K562 (cell line): Measurements from ENCODE around the gene CCDC106. TPM values are rescaled to one million over a fixed set of nuclear protein-coding genes. Genes with fewer than 3 reads are reported as not detected.

ENCODE experiments used
- C11orf30 ChIP-seq: fragments of 450-650 bp; IDR thresholded peaks from 2 replicates; pipeline ENCODE4 v1.6.1; 2016; ENCODE audit warnings: low read depth, mild to moderate bottlenecking
- CBX1 ChIP-seq: sonication (generic); IDR thresholded peaks from 2 replicates; pipeline ENCODE4 v1.6.1; 2016; ENCODE audit warnings: antibody characterized with exemption, low read depth, mild to moderate bottlenecking
- CHD7 ChIP-seq: fragments of 200-600 bp; sonication (generic); IDR thresholded peaks from one replicate; pipeline ENCODE4 v1.6.1; 2012; ENCODE audit warnings: mild to moderate bottlenecking, low read depth, low read length, inconsistent platforms
- DACH1 ChIP-seq: fragments of 450-650 bp; IDR thresholded peaks from 2 replicates; pipeline ENCODE4 v1.6.1; 2018; ENCODE audit not compliant: partially characterized antibody
- FOXK1 ChIP-seq: sonication (generic); formaldehyde crosslinking; IDR thresholded peaks from 2 replicates; pipeline ENCODE4 v1.8.0; 2022; ENCODE audit warnings: missing genetic modification reagents, mild to moderate bottlenecking, borderline replicate concordance
- KLF16 ChIP-seq: IDR thresholded peaks from 2 replicates; pipeline ENCODE4 v1.6.1; 2016; ENCODE audit warnings: antibody characterized with exemption
- MTA1 ChIP-seq: fragments of 450-650 bp; IDR thresholded peaks from 2 replicates; pipeline ENCODE4 v1.6.1; 2017; ENCODE audit warnings: borderline replicate concordance
- NR1H2 ChIP-seq: sonication (generic); formaldehyde crosslinking; IDR thresholded peaks from 2 replicates; pipeline ENCODE4 v1.4.0; 2020; ENCODE audit warnings: mild to moderate bottlenecking, missing genetic modification reagents
- RFX1 ChIP-seq: fragments of 450-650 bp; IDR thresholded peaks from 2 replicates; pipeline ENCODE4 v1.6.1; 2016; ENCODE audit warnings: mild to moderate bottlenecking, moderate library complexity
- SMARCB1 ChIP-seq: IDR thresholded peaks from 2 replicates; pipeline ENCODE4 v1.6.1; 2011; ENCODE audit warnings: improper control_type of control experiment, low read depth; ENCODE audit not compliant: insufficient read length
- SREBF2 ChIP-seq: sonication (generic); formaldehyde crosslinking; IDR thresholded peaks from 2 replicates; pipeline ENCODE4 v1.4.0; 2020; ENCODE audit warnings: mild to moderate bottlenecking, missing genetic modification reagents
- STAG1 ChIP-seq: sonication (generic); formaldehyde crosslinking; IDR thresholded peaks from 2 replicates; pipeline ENCODE4 v1.5.0; 2020; ENCODE audit warnings: missing genetic modification reagents, borderline replicate concordance
- TEAD2 ChIP-seq: fragments of 450-650 bp; IDR thresholded peaks from 2 replicates; pipeline ENCODE4 v1.6.1; 2016; ENCODE audit warnings: missing genetic modification characterization, control low read depth, missing compliant biosample characterization
- ZNF311 ChIP-seq: fragments of 250-450 bp; sonication (Bioruptor Pico); IDR thresholded peaks from 2 replicates; pipeline ENCODE4 v1.4.0; 2020; ENCODE audit warnings: mild to moderate bottlenecking, moderate library complexity
- ZNF766 ChIP-seq: fragments of 200-800 bp; sonication (Bioruptor generic); conservative IDR thresholded peaks from 2 replicates; pipeline ENCODE4 v1.6.1; 2016; ENCODE audit warnings: missing genetic modification characterization, missing compliant biosample characterization
- polyA plus RNA-seq, 8 experiments: library from polyadenylated mRNA; depleted of rRNA in 4 of 8; stranded (reverse) in 5 of 8; unstranded in 3 of 8; fragments of >200 nt; fragmentation: Nextera tagmentation in 2 of 8; fragmentation: Illumina TruSeq in 1 of 8; extraction: Ambion mirVana in 2 of 8; extraction: Trizol in 1 of 8; gene quantifications; 2 replicates each; pipeline versions ENCODE4 v1.2.1 to v1.2.3, GENCODE V29; 2011 to 2014; ENCODE audit warnings: inconsistent platforms in 1 of 8, missing spikeins in 1 of 8
- total RNA-seq, 7 experiments: library from RNA; depleted of rRNA in 6 of 7; stranded (reverse); fragments of >200 nt in 6 of 7; fragmentation: Illumina TruSeq in 2 of 7; extraction: Trizol in 2 of 7; gene quantifications; 2 replicates each; pipeline versions ENCODE4 v1.2.1 to v1.2.3, GENCODE V29; 2011 to 2021; ENCODE audit warnings: low replicate concordance in 1 of 7
- TF ChIP-seq, protein P1 (sequence below): fragments of 450-650 bp; conservative IDR thresholded peaks from 2 replicates; pipeline ENCODE4 v1.6.1; 2016; ENCODE audit warnings: missing genetic modification characterization, low read depth, mild to moderate bottlenecking, missing compliant biosample characterization, moderate library complexity

The CCDC106 gene
- total and polyA plus RNA-seq, 9 of the 15 experiments (the other 6 are each of a cell fraction or from before 2014, with no cell fraction given) = 0.10 to 27.5 (median 15.0) TPM; not detected in 1

- TF ChIP-seq CBX1 = no peak
- TF ChIP-seq, protein P1, sequence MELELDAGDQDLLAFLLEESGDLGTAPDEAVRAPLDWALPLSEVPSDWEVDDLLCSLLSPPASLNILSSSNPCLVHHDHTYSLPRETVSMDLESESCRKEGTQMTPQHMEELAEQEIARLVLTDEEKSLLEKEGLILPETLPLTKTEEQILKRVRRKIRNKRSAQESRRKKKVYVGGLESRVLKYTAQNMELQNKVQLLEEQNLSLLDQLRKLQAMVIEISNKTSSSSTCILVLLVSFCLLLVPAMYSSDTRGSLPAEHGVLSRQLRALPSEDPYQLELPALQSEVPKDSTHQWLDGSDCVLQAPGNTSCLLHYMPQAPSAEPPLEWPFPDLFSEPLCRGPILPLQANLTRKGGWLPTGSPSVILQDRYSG = no peak
- no peak for TF ChIP-seq C11orf30
- TF ChIP-seq ZNF311 (CRISPR knock-in tag) = no peak
- TF ChIP-seq RFX1 = no peak
- TF ChIP-seq MTA1 = no peak
- peak; percentile 21 for TF ChIP-seq DACH1
- TF ChIP-seq SMARCB1 = no peak
- TF ChIP-seq FOXK1 (CRISPR knock-in tag) = no peak
- no peak for TF ChIP-seq ZNF766 (CRISPR knock-in tag)
- no peak for TF ChIP-seq TEAD2 (tag)
- TF ChIP-seq CHD7 = no peak
- no peak for TF ChIP-seq NR1H2
- TF ChIP-seq SREBF2 (CRISPR knock-in tag) = no peak
- 0 out of 2 replicates have a peak, but pooled peaks have one; percentile 47 for TF ChIP-seq KLF16
- TF ChIP-seq STAG1 (CRISPR knock-in tag) = no peak; the same call in 1 of the 2 replicates
Observed at GRCh38 chr19:55605637-55606470, 42.2 kb upstream of the CCDC106 start, which contains the start of gene ZNF865 (continued).
